ENCODE measurements around the gene ZNF277.

DNA sequence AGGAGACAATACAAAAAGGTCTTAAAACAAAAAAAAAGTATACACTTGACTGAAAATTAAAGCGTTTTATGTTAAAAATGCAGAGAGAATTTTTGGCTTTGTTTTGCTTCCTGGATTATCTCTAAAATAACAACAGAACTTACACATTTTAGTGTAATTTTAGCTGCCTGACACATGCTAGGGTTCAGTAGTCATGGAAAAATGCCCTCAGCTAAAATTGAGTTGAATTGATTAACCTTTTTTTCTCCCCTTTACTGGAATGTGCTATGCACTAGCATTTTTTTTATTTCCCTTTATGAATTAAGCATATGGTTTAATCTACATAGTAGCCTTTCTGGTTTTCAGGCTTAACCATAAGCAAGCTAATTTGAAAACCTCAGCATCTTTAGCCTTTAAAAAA is 89.9 kb downstream of the ZNF277 start:
- no peak for TF ChIP-seq CTCF (IDR thresholded peaks at IDR 0.05)
- no peak for TF ChIP-seq POLR2A (IDR thresholded peaks at IDR 0.05)

Data from tibial nerve (tissue), 3 donors.